ENCODE results near the gene PELO.
"Not testable (repeated sequence)": the region's sequence is repeated elsewhere in the genome, so short reads cannot be mapped to it uniquely, and the experiment has no call there.

The PELO gene

GRCh38 chr5:52817818-52818217, 30.1 kb downstream of the PELO start:
- no peak for TF ChIP-seq TOX (CRISPR knock-in tag; IDR thresholded peaks at IDR 0.05; ENCODE audit: borderline replicate concordance)
- TF ChIP-seq, protein P1, sequence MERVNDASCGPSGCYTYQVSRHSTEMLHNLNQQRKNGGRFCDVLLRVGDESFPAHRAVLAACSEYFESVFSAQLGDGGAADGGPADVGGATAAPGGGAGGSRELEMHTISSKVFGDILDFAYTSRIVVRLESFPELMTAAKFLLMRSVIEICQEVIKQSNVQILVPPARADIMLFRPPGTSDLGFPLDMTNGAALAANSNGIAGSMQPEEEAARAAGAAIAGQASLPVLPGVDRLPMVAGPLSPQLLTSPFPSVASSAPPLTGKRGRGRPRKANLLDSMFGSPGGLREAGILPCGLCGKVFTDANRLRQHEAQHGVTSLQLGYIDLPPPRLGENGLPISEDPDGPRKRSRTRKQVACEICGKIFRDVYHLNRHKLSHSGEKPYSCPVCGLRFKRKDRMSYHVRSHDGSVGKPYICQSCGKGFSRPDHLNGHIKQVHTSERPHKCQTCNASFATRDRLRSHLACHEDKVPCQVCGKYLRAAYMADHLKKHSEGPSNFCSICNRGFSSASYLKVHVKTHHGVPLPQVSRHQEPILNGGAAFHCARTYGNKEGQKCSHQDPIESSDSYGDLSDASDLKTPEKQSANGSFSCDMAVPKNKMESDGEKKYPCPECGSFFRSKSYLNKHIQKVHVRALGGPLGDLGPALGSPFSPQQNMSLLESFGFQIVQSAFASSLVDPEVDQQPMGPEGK (CRISPR knock-in tag; IDR thresholded peaks at IDR 0.05; ENCODE audit: borderline replicate concordance) = no peak
- TF ChIP-seq CSRNP3 (CRISPR knock-in tag; IDR thresholded peaks at IDR 0.05) = no peak
- no peak for TF ChIP-seq POU6F1 (CRISPR knock-in tag; IDR thresholded peaks at IDR 0.05; ENCODE audit: borderline replicate concordance, low read depth)
- TF ChIP-seq ZFP30 (CRISPR knock-in tag; IDR thresholded peaks at IDR 0.05) = no peak
- TF ChIP-seq ZNF8 (CRISPR knock-in tag; IDR thresholded peaks at IDR 0.05) = no peak
- no peak for TF ChIP-seq ZNF70 (CRISPR knock-in tag; IDR thresholded peaks at IDR 0.05)
- no peak for TF ChIP-seq SNAI2 (CRISPR knock-in tag; IDR thresholded peaks at IDR 0.05)
- no peak for TF ChIP-seq OSR1 (CRISPR knock-in tag; IDR thresholded peaks at IDR 0.05)
- no peak for ATAC-seq

DNA sequence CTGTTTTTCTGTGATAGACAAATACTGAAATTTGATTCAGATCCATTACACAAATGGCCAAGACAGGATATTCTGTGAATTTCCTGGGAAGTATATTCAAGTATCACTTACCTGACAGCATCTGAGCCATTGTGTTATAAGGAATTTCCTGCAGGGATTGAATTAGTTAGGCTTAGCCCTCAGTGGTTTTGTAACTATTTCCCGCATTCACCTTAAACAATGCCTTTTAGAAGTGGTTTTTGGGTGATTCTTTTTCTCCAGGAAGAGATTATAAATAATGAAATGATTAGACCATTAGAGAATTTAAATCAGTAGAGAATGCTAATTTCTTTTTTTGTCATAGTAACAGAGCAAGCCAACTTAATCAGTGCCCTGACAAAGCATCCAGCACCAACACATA, 30.6 kb downstream of the PELO start:
- ATAC-seq = no peak
- TF ChIP-seq TCF4 (CRISPR knock-in tag; IDR thresholded peaks at IDR 0.05; ENCODE audit: borderline replicate concordance) (no peak), ZNF565 (CRISPR knock-in tag; conservative IDR thresholded peaks at IDR 0.05; ENCODE audit: low read depth) (no peak), ZC3H10 (CRISPR knock-in tag; IDR thresholded peaks at IDR 0.05) (no peak), ZFP30 (CRISPR knock-in tag; IDR thresholded peaks at IDR 0.05) (no peak), OSR1 (CRISPR knock-in tag; IDR thresholded peaks at IDR 0.05) (no peak), TSHZ2 (CRISPR knock-in tag; IDR thresholded peaks at IDR 0.05) (no peak), ISL1 (CRISPR knock-in tag; IDR thresholded peaks at IDR 0.05) (no peak), ZNF70 (CRISPR knock-in tag; IDR thresholded peaks at IDR 0.05) (no peak), BACH2 (CRISPR knock-in tag; IDR thresholded peaks at IDR 0.05; ENCODE audit: borderline replicate concordance) (no peak)
- TF ChIP-seq, protein P1 (CRISPR knock-in tag; IDR thresholded peaks at IDR 0.05; ENCODE audit: borderline replicate concordance) = no peak

DNA sequence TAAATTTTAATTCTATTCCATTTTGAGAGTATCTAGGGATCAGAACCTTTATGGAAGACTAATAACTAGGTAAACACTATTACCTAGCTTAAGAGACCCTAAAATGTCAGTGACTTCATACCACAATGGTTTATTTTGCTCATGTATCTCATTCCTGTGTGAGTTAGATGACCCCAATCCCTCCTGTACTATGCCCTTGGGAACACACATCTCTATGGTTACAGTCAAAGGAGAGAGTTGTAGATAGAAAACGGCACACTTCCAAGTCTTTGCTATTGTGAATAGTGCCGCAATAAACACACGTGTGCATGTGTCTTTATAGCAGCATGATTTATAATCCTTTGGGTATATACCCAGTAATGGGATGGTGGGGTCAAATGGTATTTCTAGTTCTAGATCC, 31.1 kb downstream of the PELO start:
- ATAC-seq = not testable (repeated sequence)

DNA sequence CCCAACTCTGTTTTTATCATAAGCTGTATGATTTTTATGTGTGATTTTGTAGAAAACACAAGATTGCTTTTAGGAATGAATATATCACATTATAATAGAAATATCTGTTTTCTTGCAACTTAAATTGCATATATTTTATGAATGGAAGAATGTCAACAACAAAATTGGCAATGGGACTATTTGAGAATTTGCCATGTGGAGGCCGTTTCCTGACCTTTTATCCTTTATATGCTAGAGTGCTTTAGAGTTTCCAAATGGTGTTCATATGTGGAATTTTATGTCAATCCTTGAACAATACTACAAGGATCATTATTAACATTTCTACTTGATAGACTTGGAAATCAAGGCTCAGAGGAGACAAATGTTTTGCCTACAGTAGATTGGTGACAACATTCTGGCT, 34.2 kb downstream of the PELO start:
- no peak for TF ChIP-seq ZNF70 (CRISPR knock-in tag; IDR thresholded peaks at IDR 0.05)
- no peak for TF ChIP-seq BACH2 (CRISPR knock-in tag; IDR thresholded peaks at IDR 0.05; ENCODE audit: borderline replicate concordance)
- no peak for TF ChIP-seq ZC3H10 (CRISPR knock-in tag; IDR thresholded peaks at IDR 0.05)
- no peak for TF ChIP-seq PPARA (CRISPR knock-in tag; IDR thresholded peaks at IDR 0.05; ENCODE audit: borderline replicate concordance)
- no peak for TF ChIP-seq ARNTL (CRISPR knock-in tag; IDR thresholded peaks at IDR 0.05; ENCODE audit: borderline replicate concordance, low read depth)
- ATAC-seq = no peak
